ENCODE results near the gene HAUS1.
"Not testable (repeated sequence)": the region's sequence is repeated elsewhere in the genome, so short reads cannot be mapped to it uniquely, and the experiment has no call there.

Gene HAUS1

GRCh38 chr18:46160050-46160798 lies 56.0 kb downstream of the HAUS1 start:
- no peak for DNase-seq

DNA sequence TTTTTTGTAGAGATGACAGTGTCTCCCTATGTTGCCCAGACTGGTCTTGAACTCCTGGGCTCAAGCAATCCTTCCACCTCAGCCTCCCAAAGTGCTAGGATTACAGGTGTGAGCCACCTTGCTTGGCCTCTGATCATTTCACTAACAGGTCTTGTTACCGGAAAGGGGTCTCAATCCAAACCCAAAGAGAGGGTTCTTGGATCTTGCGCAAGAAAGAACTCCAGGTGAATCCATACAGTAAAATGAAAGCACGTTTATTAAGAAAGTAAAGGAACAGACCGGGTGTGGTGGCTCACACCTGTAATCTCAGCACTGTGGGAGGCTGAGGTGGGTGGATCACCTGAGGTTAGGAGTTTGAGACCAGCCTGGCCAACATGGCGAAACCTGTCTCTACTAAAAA lies 56.7 kb downstream of the HAUS1 start:
- DNase-seq = not testable (repeated sequence)

GRCh38 chr18:46161703-46162396 lies 57.7 kb downstream of the HAUS1 start:
- DNase-seq = no peak

DNA sequence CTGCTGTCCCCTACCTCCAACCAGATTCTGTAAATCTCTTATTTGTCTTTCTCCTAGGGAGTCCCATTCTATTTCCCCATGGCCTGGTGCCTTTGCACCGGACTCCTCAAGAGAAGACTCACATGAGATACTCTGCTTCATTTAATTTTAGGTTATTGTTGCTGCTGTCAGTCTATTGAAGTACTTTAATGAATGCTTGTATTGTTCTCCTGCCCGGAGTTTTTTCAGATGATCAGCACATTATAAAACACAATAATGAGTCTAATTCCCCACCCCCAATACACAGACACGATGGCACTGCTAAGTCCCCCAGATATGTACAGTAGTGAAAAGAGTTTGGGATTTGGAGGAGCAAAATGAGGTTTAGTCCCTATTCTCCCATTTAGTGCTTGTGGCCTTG lies 58.9 kb downstream of the HAUS1 start:
- DNase-seq = no peak

GRCh38 chr18:46163941-46164499 lies 59.8 kb downstream of the HAUS1 start:
- DNase-seq = no peak

- DNase-seq = not testable (repeated sequence)
Measured at GRCh38 chr18:46164502-46164901, 60.3 kb downstream of the HAUS1 start.

GRCh38 chr18:46164920-46165319 lies 60.7 kb downstream of the HAUS1 start:
- DNase-seq = no peak

DNA sequence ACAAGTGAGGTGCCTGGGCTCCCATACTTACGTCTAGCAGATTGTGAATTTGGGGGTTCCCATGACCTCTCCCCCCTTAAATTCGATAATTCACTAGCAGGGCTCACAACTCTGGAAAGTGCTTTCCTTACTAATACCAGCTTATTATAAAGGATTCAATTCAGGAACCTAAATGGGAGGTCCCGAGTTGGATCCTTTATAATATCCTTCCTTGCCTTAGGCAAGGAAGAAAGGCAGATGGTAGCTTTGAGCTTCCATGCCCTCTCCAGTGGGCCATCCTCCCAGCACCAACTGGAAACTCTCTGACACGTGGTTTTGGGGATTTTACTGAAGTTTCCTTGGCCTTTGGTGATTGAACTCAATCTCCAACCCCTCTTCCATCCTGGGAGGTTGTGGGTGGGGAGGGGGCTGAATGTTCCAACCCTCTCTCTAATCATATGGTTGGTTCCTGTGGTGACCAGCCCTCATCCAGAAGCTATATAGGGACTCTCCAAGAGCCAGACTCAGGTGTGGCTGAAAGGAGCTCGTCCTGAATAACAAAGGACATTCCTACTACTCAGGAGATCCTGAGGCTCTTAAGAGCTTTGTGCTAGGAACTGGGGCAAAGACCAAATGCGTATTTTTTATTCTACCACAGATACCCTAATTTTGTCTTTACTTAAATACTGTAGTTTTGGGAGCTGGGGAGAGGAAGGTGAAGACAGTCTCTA lies 62.2 kb downstream of the HAUS1 start:
- no peak for DNase-seq

DNA sequence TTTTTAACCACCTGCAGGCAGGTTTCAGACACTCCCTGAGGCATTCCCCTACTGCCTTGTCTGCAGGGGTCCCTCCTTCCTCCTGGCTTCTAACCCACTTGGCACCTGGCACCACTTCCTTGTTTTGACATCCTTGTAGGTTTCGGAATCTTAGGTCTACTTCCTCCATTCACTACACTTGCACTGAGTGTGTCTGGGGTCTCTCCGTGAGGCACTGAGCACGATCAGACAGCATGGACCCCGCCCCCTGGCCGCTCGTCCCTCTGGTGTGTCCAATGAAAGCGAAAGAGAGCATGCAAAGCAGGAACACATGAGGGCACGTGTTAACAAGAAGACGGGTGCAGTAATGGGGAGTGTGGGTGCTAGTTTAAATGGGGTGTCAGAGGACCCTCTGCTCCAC lies 63.8 kb downstream of the HAUS1 start:
- DNase-seq = no peak

GRCh38 chr18:46169464-46169941 lies 65.3 kb downstream of the HAUS1 start:
- DNase-seq = no peak

DNA sequence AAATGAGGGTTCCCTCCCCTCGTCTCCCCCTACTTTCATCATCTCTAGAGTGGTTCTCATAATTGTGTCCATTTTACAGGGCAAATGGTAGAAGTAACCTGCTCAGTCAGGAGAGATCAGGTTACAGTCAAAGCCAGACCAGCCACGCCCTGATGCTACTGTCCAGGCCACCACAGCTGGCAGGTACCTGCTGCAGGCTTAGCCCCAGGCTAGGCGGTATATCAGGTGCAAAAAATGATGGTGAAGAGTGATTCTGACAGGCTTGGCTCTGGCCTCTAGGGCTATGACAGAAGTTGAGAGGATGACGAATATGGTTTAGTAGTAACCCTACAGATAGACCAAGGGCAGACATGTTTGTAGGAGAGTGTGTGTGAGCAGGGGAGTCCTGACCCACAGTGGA lies 67.1 kb downstream of the HAUS1 start:
- DNase-seq = no peak

GRCh38 chr18:46173393-46174341 lies 69.5 kb downstream of the HAUS1 start:
- DNase-seq = peak; percentile 97

DNA sequence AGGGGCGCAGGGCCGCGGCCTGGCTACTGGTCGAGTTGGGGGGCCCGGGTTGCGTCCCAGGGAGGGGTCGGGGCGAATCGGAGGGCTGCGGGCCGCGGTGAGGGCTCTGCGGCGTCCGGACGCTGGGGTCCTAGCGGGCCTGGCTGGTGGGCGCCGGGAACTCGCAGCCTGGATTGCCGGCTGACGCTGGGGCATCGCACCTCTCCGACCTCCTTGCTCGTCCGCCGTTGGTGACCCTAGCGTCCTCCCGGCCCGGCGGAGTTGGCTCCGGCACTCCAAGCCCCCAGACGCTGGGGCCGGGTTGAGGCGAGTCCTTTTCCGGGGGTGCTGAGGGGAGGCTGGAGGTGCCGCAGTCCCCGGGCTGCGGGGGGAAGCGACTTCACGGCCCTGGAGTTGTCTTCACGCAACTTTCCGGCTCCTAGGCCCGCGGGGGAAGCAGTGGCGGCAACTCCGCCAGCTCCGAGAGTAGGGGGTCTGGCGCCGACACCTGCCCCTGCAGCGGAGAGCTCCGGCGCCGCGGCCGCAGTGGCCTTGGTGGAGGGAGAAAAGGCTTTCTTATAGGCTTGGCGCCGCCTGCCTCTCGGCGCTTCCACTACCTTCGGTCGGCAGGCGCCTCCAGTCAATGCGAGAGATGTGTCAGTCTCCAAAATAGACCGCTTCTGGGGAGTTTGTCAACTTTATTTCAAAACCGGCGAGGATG lies 70.3 kb downstream of the HAUS1 start:
- peak; percentile 10 for DNase-seq

GRCh38 chr18:46176001-46176400 lies 71.8 kb downstream of the HAUS1 start:
- DNase-seq = no peak
